Parathyroid adenoma (tissue), 2 donors: ENCODE data around the gene FFAR1.

Source experiments
- H2AFZ ChIP-seq: fragments of 300-600 bp; sonication (generic); one replicate; pipeline ENCODE4 v1.7.0; 2017; ENCODE audit warnings: antibody characterized with exemption, mild to moderate bottlenecking
- H3K27ac ChIP-seq: fragments of 300-600 bp; sonication (generic); one replicate; pipeline ENCODE4 v1.7.0; 2017
- H3K27me3 ChIP-seq: fragments of 300-600 bp; sonication (generic); one replicate; pipeline ENCODE4 v1.7.0; 2017; ENCODE audit warnings: low read length; ENCODE audit not compliant: control insufficient read depth, insufficient read depth
- H3K36me3 ChIP-seq: fragments of 300-600 bp; sonication (generic); one replicate; pipeline ENCODE4 v1.7.0; 2017; ENCODE audit warnings: low read length; ENCODE audit not compliant: control insufficient read depth, insufficient read depth
- H3K4me1 ChIP-seq: fragments of 300-600 bp; sonication (generic); one replicate; pipeline ENCODE4 v1.7.0; 2017; ENCODE audit warnings: control low read depth
- H3K4me2 ChIP-seq: fragments of 300-600 bp; sonication (generic); one replicate; pipeline ENCODE4 v1.7.0; 2017; ENCODE audit warnings: low read length
- H3K4me3 ChIP-seq: fragments of 300-600 bp; sonication (generic); one replicate; pipeline ENCODE4 v1.7.0; 2017; ENCODE audit warnings: low read depth, low read length
- H3K79me2 ChIP-seq: fragments of 300-600 bp; sonication (generic); one replicate; pipeline ENCODE4 v1.7.0; 2017; ENCODE audit warnings: control low read depth
- H3K9ac ChIP-seq: fragments of 300-600 bp; sonication (generic); one replicate; pipeline ENCODE4 v1.7.0; 2017; ENCODE audit warnings: mild to moderate bottlenecking
- H3K9me3 ChIP-seq: fragments of 300-600 bp; sonication (generic); one replicate; pipeline ENCODE4 v1.7.0; 2017; ENCODE audit warnings: low read length; ENCODE audit not compliant: control insufficient read depth
- TF ChIP-seq, protein P1 (sequence below): fragments of 300-600 bp; sonication (generic); IDR thresholded peaks from one replicate; pipeline ENCODE4 v1.7.0; 2017; ENCODE audit warnings: antibody characterized with exemption, mild to moderate bottlenecking
- donor health status: primary hyperparathyroidism.

The FFAR1 gene

DNA sequence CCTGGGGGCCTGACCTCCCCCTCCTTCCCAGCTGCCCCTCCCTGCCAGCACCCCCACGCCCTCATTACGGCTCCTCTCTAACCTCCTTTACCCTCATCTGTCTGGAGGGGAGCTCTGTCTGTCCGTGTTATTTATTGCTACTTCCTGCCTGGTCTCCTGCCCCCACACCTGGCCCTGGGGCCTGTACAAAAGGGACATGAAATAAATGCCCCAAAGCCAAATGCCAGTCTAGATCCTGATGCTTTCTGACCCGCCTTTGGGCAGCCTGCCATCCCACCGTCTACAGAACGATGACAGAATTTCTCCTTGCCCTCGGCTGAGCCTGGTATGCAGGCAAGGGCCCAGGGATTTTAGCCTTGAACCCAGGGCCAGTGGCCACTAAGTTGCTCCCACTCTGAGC is 34.1 kb upstream of the FFAR1 start:
- no peak overlapping the region for H3K9ac ChIP-seq
- no peak overlapping the region for H3K27ac ChIP-seq
- H3K27me3 ChIP-seq: no peaks in the 10 kb centered on the region
- H3K36me3 ChIP-seq: no peaks in the 10 kb centered on the region
- no peak overlapping the region for H3K4me2 ChIP-seq
- H3K4me1 ChIP-seq: no peaks in the 10 kb centered on the region
- H3K9me3 ChIP-seq: no peaks in the 10 kb centered on the region
- no peaks in the 10 kb centered on the region for H3K79me2 ChIP-seq
- TF ChIP-seq, protein P1, sequence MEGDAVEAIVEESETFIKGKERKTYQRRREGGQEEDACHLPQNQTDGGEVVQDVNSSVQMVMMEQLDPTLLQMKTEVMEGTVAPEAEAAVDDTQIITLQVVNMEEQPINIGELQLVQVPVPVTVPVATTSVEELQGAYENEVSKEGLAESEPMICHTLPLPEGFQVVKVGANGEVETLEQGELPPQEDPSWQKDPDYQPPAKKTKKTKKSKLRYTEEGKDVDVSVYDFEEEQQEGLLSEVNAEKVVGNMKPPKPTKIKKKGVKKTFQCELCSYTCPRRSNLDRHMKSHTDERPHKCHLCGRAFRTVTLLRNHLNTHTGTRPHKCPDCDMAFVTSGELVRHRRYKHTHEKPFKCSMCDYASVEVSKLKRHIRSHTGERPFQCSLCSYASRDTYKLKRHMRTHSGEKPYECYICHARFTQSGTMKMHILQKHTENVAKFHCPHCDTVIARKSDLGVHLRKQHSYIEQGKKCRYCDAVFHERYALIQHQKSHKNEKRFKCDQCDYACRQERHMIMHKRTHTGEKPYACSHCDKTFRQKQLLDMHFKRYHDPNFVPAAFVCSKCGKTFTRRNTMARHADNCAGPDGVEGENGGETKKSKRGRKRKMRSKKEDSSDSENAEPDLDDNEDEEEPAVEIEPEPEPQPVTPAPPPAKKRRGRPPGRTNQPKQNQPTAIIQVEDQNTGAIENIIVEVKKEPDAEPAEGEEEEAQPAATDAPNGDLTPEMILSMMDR: no peak
- H2AFZ ChIP-seq: no peak overlapping the region
- H3K4me3 ChIP-seq: no peak overlapping the region

- H3K36me3 ChIP-seq: no peaks in the 10 kb centered on the region
- no peaks in the 10 kb centered on the region for H3K27me3 ChIP-seq
- no peaks in the 10 kb centered on the region for H3K9me3 ChIP-seq
- H2AFZ ChIP-seq: no peak overlapping the region
- no peak overlapping the region for H3K4me2 ChIP-seq
- no peak overlapping the region for H3K4me3 ChIP-seq
- H3K27ac ChIP-seq: no peak overlapping the region
- H3K79me2 ChIP-seq: no peaks in the 10 kb centered on the region
- no peaks in the 10 kb centered on the region for H3K4me1 ChIP-seq
- TF ChIP-seq, protein P1: no peak
- no peak overlapping the region for H3K9ac ChIP-seq
These were observed 33.7 kb upstream of the FFAR1 start for GRCh38 chr19:35314031-35314430.

DNA sequence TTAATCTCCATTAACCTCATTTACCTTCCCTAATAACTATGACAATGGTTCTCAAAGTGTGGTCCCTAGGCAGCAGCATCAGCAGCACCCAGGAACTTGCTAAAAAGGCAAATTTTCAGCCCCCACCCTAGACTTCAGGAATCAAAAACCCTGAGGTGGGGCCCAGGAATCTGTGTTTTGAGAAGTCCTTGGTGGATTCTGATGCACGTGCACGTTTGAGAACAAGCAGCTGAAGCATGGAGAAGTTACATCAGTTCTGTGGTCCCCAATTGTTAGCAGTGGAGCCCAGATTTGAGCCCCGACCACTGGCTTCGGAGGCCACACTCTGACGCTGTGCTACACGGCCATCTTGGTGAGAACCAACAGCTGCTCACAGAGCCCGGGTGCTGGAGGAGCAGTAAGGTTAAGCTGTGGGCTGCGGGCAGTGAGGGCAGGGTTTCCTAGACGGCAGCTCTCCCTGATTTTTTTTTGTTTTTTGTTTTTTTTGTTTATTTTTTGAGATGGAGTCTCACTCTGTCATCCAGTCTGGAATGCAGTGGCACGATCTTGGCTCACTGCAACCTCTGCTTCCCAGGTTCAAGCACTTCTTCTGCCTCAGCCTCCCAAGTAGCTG is 32.7 kb upstream of the FFAR1 start:
- Histone ChIP-seq H3K4me3 (no peak overlapping the region), H3K27ac (no peak overlapping the region), H2AFZ (no peak overlapping the region), H3K4me2 (no peak overlapping the region), H3K4me1 (no peaks in the 10 kb centered on the region), H3K36me3 (no peaks in the 10 kb centered on the region), H3K27me3 (no peaks in the 10 kb centered on the region), H3K9me3 (no peaks in the 10 kb centered on the region), H3K79me2 (no peaks in the 10 kb centered on the region), H3K9ac (no peak overlapping the region)
- TF ChIP-seq, protein P1: no peak

DNA sequence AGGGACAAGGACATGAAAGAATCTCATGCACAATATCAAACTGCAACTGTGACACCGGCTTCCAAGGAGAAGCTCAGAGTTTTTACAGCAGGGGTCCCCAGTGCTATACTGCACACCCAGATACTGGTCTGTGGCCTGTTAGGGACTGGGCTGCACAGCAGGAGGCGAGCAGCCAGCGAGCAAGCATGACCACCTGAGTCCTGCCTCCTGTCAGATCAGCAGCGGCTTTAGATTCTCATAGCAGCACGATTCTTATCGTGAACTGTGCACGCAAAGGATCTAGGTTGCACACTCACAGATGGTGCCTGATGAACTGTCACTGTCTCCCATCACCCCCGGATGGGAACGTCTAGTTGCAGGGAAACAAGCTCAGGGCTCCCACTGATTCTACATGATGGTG is 31.8 kb upstream of the FFAR1 start:
- Histone ChIP-seq H3K27ac (no peak overlapping the region), H3K9me3 (no peaks in the 10 kb centered on the region), H3K9ac (no peak overlapping the region), H3K4me2 (no peak overlapping the region), H3K79me2 (no peaks in the 10 kb centered on the region), H3K27me3 (no peaks in the 10 kb centered on the region), H2AFZ (no peak overlapping the region), H3K4me3 (no peak overlapping the region), H3K4me1 (no peaks in the 10 kb centered on the region), H3K36me3 (no peaks in the 10 kb centered on the region)
- TF ChIP-seq, protein P1: no peak

- no peaks in the 10 kb centered on the region for H3K27me3 ChIP-seq
- TF ChIP-seq, protein P1: no peak
- no peaks in the 10 kb centered on the region for H3K4me1 ChIP-seq
- H3K9me3 ChIP-seq: no peaks in the 10 kb centered on the region
- H3K79me2 ChIP-seq: no peaks in the 10 kb centered on the region
- no peak overlapping the region for H3K9ac ChIP-seq
- no peaks in the 10 kb centered on the region for H3K36me3 ChIP-seq
- no peak overlapping the region for H3K4me3 ChIP-seq
- H3K27ac ChIP-seq: no peak overlapping the region
- no peak overlapping the region for H2AFZ ChIP-seq
- H3K4me2 ChIP-seq: no peak overlapping the region
These were observed 31.1 kb upstream of the FFAR1 start for GRCh38 chr19:35316560-35316959.
